ENCODE measurements around the gene LRRC8C. TPM values are rescaled to one million over a fixed set of nuclear protein-coding genes. Genes with fewer than 3 reads are reported as not detected.

The LRRC8C gene
- total and polyA plus RNA-seq, 4 donors = 0.63 to 3.5 (median 1.5) TPM

DNA sequence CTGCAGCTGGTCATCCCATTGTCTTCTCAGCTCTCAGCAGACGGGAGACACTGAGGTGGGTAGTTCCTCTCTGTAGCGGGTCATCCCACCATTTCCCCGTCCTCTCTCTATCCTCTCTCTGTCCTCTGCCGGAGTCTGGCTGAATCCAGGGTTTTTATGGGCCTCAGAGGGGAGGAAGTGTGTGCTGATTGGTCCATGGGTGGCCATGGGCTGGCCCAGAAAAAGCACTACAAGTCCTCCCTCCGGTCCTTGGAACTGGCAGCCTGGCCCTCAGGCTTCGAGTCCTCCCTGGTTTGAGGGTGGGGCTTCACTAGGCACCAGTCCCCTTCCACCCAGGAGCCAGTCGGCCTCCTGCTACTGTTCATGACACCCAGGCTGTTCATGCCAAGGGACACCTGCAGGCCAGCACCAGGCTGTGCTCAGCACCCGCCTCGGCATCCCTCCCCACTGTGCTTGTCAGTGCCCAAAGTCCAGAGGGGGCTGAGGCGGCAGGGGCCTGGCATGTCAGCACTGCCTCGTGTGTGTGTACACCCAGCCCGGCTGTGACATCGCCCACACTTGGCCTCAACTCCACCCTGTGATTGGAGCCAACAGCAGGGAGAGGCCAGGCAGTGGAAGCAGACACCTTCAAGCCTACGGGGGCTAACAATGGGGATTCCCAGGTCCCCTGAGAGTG, 23.0 kb upstream of the LRRC8C start:
- no peaks in the 10 kb centered on the region for H3K4me1 ChIP-seq (ENCODE audit: control insufficient read depth in 4 of 4, insufficient read depth in 4 of 4, low read length in 3 of 4)
- DNase-seq (ENCODE audit: low spot score) = no peak
- no peaks in the 10 kb centered on the region for H3K36me3 ChIP-seq (ENCODE audit: control insufficient read depth in 4 of 4, insufficient read depth in 3 of 4, low read depth in 1 of 4, low read length in 3 of 4)
- no peak overlapping the region for H3K27ac ChIP-seq (ENCODE audit: low read depth in 1 of 2, low read length in 2 of 2)
- TF ChIP-seq TAF1 (conservative IDR thresholded peaks at IDR 0.05) (no peak), FOXA1 (IDR thresholded peaks at IDR 0.05) (no peak), EGR1 (IDR thresholded peaks at IDR 0.05; ENCODE audit: low read depth in 2 of 2) (no peak), GABPA (IDR thresholded peaks at IDR 0.05 in 1 of 2, conservative IDR thresholded peaks at IDR 0.05 in 1 of 2) (no peak), YY1 (IDR thresholded peaks at IDR 0.05) (no peak), RXRA (IDR thresholded peaks at IDR 0.05) (no peak), SP1 (IDR thresholded peaks at IDR 0.05) (no peak), RAD21 (IDR thresholded peaks at IDR 0.05) (no peak), ATF3 (IDR thresholded peaks at IDR 0.05) (no peak), JUND (IDR thresholded peaks at IDR 0.05) (no peak), NR2F2 (IDR thresholded peaks at IDR 0.05) (no peak), HNF4G (IDR thresholded peaks at IDR 0.05) (no peak), HNF4A (conservative IDR thresholded peaks at IDR 0.05) (no peak), FOXA2 (IDR thresholded peaks at IDR 0.05) (no peak)
- TF ChIP-seq, protein P1, sequence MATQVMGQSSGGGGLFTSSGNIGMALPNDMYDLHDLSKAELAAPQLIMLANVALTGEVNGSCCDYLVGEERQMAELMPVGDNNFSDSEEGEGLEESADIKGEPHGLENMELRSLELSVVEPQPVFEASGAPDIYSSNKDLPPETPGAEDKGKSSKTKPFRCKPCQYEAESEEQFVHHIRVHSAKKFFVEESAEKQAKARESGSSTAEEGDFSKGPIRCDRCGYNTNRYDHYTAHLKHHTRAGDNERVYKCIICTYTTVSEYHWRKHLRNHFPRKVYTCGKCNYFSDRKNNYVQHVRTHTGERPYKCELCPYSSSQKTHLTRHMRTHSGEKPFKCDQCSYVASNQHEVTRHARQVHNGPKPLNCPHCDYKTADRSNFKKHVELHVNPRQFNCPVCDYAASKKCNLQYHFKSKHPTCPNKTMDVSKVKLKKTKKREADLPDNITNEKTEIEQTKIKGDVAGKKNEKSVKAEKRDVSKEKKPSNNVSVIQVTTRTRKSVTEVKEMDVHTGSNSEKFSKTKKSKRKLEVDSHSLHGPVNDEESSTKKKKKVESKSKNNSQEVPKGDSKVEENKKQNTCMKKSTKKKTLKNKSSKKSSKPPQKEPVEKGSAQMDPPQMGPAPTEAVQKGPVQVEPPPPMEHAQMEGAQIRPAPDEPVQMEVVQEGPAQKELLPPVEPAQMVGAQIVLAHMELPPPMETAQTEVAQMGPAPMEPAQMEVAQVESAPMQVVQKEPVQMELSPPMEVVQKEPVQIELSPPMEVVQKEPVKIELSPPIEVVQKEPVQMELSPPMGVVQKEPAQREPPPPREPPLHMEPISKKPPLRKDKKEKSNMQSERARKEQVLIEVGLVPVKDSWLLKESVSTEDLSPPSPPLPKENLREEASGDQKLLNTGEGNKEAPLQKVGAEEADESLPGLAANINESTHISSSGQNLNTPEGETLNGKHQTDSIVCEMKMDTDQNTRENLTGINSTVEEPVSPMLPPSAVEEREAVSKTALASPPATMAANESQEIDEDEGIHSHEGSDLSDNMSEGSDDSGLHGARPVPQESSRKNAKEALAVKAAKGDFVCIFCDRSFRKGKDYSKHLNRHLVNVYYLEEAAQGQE (IDR thresholded peaks at IDR 0.05) = no peak
- TF ChIP-seq, protein P2, sequence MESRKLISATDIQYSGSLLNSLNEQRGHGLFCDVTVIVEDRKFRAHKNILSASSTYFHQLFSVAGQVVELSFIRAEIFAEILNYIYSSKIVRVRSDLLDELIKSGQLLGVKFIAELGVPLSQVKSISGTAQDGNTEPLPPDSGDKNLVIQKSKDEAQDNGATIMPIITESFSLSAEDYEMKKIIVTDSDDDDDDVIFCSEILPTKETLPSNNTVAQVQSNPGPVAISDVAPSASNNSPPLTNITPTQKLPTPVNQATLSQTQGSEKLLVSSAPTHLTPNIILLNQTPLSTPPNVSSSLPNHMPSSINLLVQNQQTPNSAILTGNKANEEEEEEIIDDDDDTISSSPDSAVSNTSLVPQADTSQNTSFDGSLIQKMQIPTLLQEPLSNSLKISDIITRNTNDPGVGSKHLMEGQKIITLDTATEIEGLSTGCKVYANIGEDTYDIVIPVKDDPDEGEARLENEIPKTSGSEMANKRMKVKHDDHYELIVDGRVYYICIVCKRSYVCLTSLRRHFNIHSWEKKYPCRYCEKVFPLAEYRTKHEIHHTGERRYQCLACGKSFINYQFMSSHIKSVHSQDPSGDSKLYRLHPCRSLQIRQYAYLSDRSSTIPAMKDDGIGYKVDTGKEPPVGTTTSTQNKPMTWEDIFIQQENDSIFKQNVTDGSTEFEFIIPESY (IDR thresholded peaks at IDR 0.05) = no peak
- TF ChIP-seq, protein P3, sequence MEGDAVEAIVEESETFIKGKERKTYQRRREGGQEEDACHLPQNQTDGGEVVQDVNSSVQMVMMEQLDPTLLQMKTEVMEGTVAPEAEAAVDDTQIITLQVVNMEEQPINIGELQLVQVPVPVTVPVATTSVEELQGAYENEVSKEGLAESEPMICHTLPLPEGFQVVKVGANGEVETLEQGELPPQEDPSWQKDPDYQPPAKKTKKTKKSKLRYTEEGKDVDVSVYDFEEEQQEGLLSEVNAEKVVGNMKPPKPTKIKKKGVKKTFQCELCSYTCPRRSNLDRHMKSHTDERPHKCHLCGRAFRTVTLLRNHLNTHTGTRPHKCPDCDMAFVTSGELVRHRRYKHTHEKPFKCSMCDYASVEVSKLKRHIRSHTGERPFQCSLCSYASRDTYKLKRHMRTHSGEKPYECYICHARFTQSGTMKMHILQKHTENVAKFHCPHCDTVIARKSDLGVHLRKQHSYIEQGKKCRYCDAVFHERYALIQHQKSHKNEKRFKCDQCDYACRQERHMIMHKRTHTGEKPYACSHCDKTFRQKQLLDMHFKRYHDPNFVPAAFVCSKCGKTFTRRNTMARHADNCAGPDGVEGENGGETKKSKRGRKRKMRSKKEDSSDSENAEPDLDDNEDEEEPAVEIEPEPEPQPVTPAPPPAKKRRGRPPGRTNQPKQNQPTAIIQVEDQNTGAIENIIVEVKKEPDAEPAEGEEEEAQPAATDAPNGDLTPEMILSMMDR (IDR thresholded peaks at IDR 0.05; ENCODE audit: low read depth, low read length, missing input control) = no peak
- TF ChIP-seq, protein P4, sequence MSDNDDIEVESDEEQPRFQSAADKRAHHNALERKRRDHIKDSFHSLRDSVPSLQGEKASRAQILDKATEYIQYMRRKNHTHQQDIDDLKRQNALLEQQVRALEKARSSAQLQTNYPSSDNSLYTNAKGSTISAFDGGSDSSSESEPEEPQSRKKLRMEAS (IDR thresholded peaks at IDR 0.05) = no peak
- no peak overlapping the region for H3K9ac ChIP-seq (ENCODE audit: low read depth in 1 of 2, low read length in 2 of 2)
- H3K4me3 ChIP-seq (ENCODE audit: low read depth in 1 of 3, low read length in 3 of 3) = no peak overlapping the region
- 91% methylated on average over 14 of the region's 14 CpGs for WGBS
- no peaks in the 10 kb centered on the region for H3K9me3 ChIP-seq (ENCODE audit: control insufficient read depth in 4 of 4, low read length in 3 of 4)
- no peaks in the 10 kb centered on the region for H3K27me3 ChIP-seq (ENCODE audit: control insufficient read depth in 4 of 4, insufficient read depth in 4 of 4, low read length in 3 of 4)

Data from liver (tissue), 9 donors.